ENCODE measurements around the gene BRD3OS.

DNA sequence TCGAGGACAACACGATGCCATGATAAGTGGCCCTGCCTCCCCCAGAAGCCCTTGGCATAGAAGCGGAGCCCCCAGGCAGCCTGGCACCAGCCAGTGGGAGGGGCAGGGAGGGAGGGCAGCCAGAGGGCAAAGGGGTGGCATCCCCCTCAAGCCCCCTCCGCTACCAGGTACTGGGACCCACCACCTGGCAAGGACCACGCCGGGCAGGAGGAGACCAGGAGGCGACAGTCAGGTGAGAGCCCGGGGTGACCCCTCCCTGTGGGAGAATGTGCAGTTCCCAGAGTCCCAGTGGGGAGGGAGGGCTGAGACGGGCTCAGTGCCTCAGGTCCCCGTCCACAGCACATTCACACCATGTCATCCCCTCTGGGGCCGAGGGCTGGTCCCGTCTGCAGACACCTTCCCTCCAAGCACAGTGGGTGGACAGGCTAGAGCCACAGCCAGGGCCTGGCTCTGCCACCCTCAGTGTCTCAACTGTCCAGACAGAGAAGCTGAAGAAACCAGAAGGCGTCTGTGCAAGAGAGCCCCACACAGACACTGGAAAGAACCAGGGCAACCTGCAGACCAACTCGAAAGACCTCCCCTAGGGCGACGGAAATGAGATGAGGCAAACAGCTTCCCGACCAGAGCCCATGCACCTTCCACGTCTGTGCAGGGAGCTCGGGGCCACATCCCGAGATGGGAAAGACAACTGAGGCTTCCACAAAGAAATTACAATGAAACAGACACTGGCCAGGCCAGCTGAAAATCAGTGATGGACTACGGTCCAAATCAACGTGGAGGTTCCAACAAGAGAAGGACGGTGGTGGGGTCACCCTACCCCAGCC, 31.4 kb downstream of the BRD3OS start:
- no peak for TF ChIP-seq EZH2 (IDR thresholded peaks at IDR 0.05; ENCODE audit: low read length, unreplicated experiment)
- TF ChIP-seq, protein P1, sequence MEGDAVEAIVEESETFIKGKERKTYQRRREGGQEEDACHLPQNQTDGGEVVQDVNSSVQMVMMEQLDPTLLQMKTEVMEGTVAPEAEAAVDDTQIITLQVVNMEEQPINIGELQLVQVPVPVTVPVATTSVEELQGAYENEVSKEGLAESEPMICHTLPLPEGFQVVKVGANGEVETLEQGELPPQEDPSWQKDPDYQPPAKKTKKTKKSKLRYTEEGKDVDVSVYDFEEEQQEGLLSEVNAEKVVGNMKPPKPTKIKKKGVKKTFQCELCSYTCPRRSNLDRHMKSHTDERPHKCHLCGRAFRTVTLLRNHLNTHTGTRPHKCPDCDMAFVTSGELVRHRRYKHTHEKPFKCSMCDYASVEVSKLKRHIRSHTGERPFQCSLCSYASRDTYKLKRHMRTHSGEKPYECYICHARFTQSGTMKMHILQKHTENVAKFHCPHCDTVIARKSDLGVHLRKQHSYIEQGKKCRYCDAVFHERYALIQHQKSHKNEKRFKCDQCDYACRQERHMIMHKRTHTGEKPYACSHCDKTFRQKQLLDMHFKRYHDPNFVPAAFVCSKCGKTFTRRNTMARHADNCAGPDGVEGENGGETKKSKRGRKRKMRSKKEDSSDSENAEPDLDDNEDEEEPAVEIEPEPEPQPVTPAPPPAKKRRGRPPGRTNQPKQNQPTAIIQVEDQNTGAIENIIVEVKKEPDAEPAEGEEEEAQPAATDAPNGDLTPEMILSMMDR (conservative IDR thresholded peaks at IDR 0.05; ENCODE audit: low read depth, low read length): no peak
